OCI-LY1 (cell line): ENCODE results near the gene JAKMIP1.

Experiments used
- H2AFZ ChIP-seq: fragments of 200-600 bp; sonication (generic), shearing (Covaris generic); 2 replicates; pipeline ENCODE4 v1.6.0; 2014; ENCODE audit warnings: antibody characterized with exemption, mild to moderate bottlenecking, low read length
- H3F3A ChIP-seq: fragments of 200-600 bp; sonication (generic), shearing (Covaris generic); 2 replicates; pipeline ENCODE4 v1.6.0; 2014; ENCODE audit warnings: mild to moderate bottlenecking, antibody characterized with exemption, low read length, moderate library complexity; ENCODE audit not compliant: insufficient read depth
- H3K27ac ChIP-seq: fragments of 200-600 bp; sonication (generic); 2 replicates; pipeline ENCODE4 v1.5.1; 2014; ENCODE audit warnings: low read length, mixed run types, mild to moderate bottlenecking, low read depth; ENCODE audit not compliant: poor library complexity, severe bottlenecking
- H3K27me3 ChIP-seq: fragments of 200-600 bp; sonication (generic); 2 replicates; pipeline ENCODE4 v1.6.0; 2014; ENCODE audit warnings: antibody characterized with exemption, mild to moderate bottlenecking, low read length, moderate library complexity; ENCODE audit not compliant: insufficient read depth
- H3K36me3 ChIP-seq: fragments of 200-600 bp; sonication (generic); 2 replicates; pipeline ENCODE4 v1.6.1; 2014; ENCODE audit warnings: mild to moderate bottlenecking, antibody characterized with exemption, low read length, moderate library complexity, mixed read lengths; ENCODE audit not compliant: insufficient read depth
- H3K4me1 ChIP-seq: fragments of 200-600 bp; sonication (generic); 2 replicates; pipeline ENCODE4 v1.5.1; 2014; ENCODE audit warnings: mild to moderate bottlenecking, low read length, moderate library complexity; ENCODE audit not compliant: insufficient read depth, severe bottlenecking
- H3K4me2 ChIP-seq: fragments of 200-600 bp; sonication (generic), shearing (Covaris generic); 2 replicates; pipeline ENCODE4 v1.6.1; 2014; ENCODE audit warnings: low read length
- H3K4me3 ChIP-seq: fragments of 200-600 bp; sonication (generic); 2 replicates; pipeline ENCODE4 v1.5.1; 2014; ENCODE audit warnings: low read length, low read depth, mild to moderate bottlenecking, mixed read lengths; ENCODE audit not compliant: poor library complexity, severe bottlenecking
- H3K79me2 ChIP-seq: fragments of 200-600 bp; shearing (Covaris generic); 2 replicates; pipeline ENCODE4 v1.6.1; 2016; ENCODE audit warnings: mixed run types, low read length, mixed read lengths; ENCODE audit not compliant: insufficient read depth
- H3K9ac ChIP-seq: fragments of 200-600 bp; sonication (generic), shearing (Covaris generic); 2 replicates; pipeline ENCODE4 v1.6.1; 2014; ENCODE audit warnings: mild to moderate bottlenecking, low read length, mixed read lengths
- H3K9me2 ChIP-seq: fragments of 200-600 bp; sonication (generic), shearing (Covaris generic); 2 replicates; pipeline ENCODE4 v1.6.1; 2014; ENCODE audit warnings: low read depth, mild to moderate bottlenecking, low read length, mixed read lengths
- H3K9me3 ChIP-seq: fragments of 200-600 bp; shearing (Covaris generic); 2 replicates; pipeline ENCODE4 v1.6.1; 2014; ENCODE audit warnings: low read length, mixed read lengths
- H4K20me1 ChIP-seq: fragments of 200-600 bp; sonication (generic), shearing (Covaris generic); 2 replicates; pipeline ENCODE4 v1.6.0; 2016; ENCODE audit warnings: mild to moderate bottlenecking, low read length; ENCODE audit not compliant: insufficient read depth
- CTCF ChIP-seq: fragments of 200-600 bp; sonication (generic), shearing (Covaris generic); IDR thresholded peaks from 2 replicates; pipeline ENCODE4 v1.5.1; 2017; ENCODE audit warnings: mild to moderate bottlenecking, antibody characterized with exemption, low read length, moderate library complexity, mixed read lengths
- EZH2 ChIP-seq: fragments of 200-600 bp; sonication (generic), shearing (Covaris generic); IDR thresholded peaks from 2 replicates; pipeline ENCODE4 v1.8.0; 2017; ENCODE audit warnings: borderline replicate concordance, mixed run types, mild to moderate bottlenecking, antibody characterized with exemption, low read length, moderate library complexity, mixed read lengths

Gene JAKMIP1

GRCh38 chr4:6078560-6078959 is 121.8 kb downstream of the JAKMIP1 start:
- Histone ChIP-seq H3K27ac (no peak overlapping the region), H4K20me1 (no peaks in the 10 kb centered on the region), H3K9ac (no peak overlapping the region), H3K4me1 (no peaks in the 10 kb centered on the region), H2AFZ (no peak overlapping the region), H3K9me3 (no peaks in the 10 kb centered on the region), H3K79me2 (no peaks in the 10 kb centered on the region), H3K36me3 (no peaks in the 10 kb centered on the region), H3K9me2 (no peaks in the 10 kb centered on the region), H3F3A (no peaks in the 10 kb centered on the region), H3K27me3 (no peaks in the 10 kb centered on the region), H3K4me2 (no peak overlapping the region), H3K4me3 (no peak overlapping the region)
- TF ChIP-seq CTCF: no peak
- TF ChIP-seq EZH2: no peak

GRCh38 chr4:6076391-6076790 is 124.0 kb downstream of the JAKMIP1 start:
- no peak overlapping the region for H3K9ac ChIP-seq
- H3K4me2 ChIP-seq: no peak overlapping the region
- no peak overlapping the region for H2AFZ ChIP-seq
- H3K27ac ChIP-seq: no peak overlapping the region
- no peak overlapping the region for H3K4me3 ChIP-seq
- no peaks in the 10 kb centered on the region for H3K9me3 ChIP-seq
- TF ChIP-seq CTCF (0 out of 2 replicates have a peak, but pooled peaks have one; percentile 12), EZH2 (no peak)
- H3K79me2 ChIP-seq: no peaks in the 10 kb centered on the region
- H3K4me1 ChIP-seq: no peaks in the 10 kb centered on the region
- H3F3A ChIP-seq: no peaks in the 10 kb centered on the region
- no peaks in the 10 kb centered on the region for H3K27me3 ChIP-seq
- no peaks in the 10 kb centered on the region for H3K36me3 ChIP-seq
- H3K9me2 ChIP-seq: no peaks in the 10 kb centered on the region
- H4K20me1 ChIP-seq: no peaks in the 10 kb centered on the region

- no peaks in the 10 kb centered on the region for H4K20me1 ChIP-seq
- no peak overlapping the region for H3K4me2 ChIP-seq
- H3K4me1 ChIP-seq: no peaks in the 10 kb centered on the region
- no peaks in the 10 kb centered on the region for H3K27me3 ChIP-seq
- H3K27ac ChIP-seq: no peak overlapping the region
- H3K9me3 ChIP-seq: no peaks in the 10 kb centered on the region
- H3K36me3 ChIP-seq: no peaks in the 10 kb centered on the region
- no peaks in the 10 kb centered on the region for H3K79me2 ChIP-seq
- no peaks in the 10 kb centered on the region for H3K9me2 ChIP-seq
- no peak for TF ChIP-seq CTCF
- TF ChIP-seq EZH2: no peak
- H3K9ac ChIP-seq: no peak overlapping the region
- H2AFZ ChIP-seq: no peak overlapping the region
- no peaks in the 10 kb centered on the region for H3F3A ChIP-seq
- no peak overlapping the region for H3K4me3 ChIP-seq
These were observed 125.6 kb downstream of the JAKMIP1 start for GRCh38 chr4:6074758-6075157.
